IPS DF 6.9 (cell line): ENCODE results near the gene UBR1.
"Not testable (repeated sequence)": the region's sequence is repeated elsewhere in the genome, so short reads cannot be mapped to it uniquely, and the experiment has no call there.

ENCODE experiments used
- DNase-seq: peaks from one replicate; pipeline ENCODE4 v3.0.0-alpha.2; 2013; ENCODE audit warnings: low read depth, low spot score
- H3K27ac ChIP-seq: one replicate; pipeline ENCODE4 v1.5.1; 2013; ENCODE audit warnings: low read length, control low read depth
- H3K27me3 ChIP-seq: 2 replicates; pipeline ENCODE4 v1.6.1; 2013; ENCODE audit warnings: mild to moderate bottlenecking, low read length; ENCODE audit not compliant: control insufficient read depth, insufficient read depth
- H3K36me3 ChIP-seq: 2 replicates; pipeline ENCODE4 v1.6.1; 2013; ENCODE audit warnings: low read length; ENCODE audit not compliant: control insufficient read depth, insufficient read depth
- H3K4me1 ChIP-seq: 2 replicates; pipeline ENCODE4 v1.6.1; 2013; ENCODE audit warnings: low read length; ENCODE audit not compliant: control insufficient read depth, insufficient read depth
- H3K4me3 ChIP-seq: 2 replicates; pipeline ENCODE4 v1.5.1; 2013; ENCODE audit warnings: mild to moderate bottlenecking, low read length
- H3K9me3 ChIP-seq: 2 replicates; pipeline ENCODE4 v1.6.1; 2013; ENCODE audit warnings: low read length, inconsistent platforms; ENCODE audit not compliant: control insufficient read depth, insufficient read depth
- WGBS: extraction: QIAGEN DNeasy Blood & Tissue Kit; methylation state at CpG from one replicate; pipeline ENCODE4 v1.1.7; 2013; ENCODE audit warnings: mixed read lengths, missing lambda C conversion rate; ENCODE audit not compliant: insufficient read length, insufficient coverage; 5-methylcytosine and 5-hydroxymethylcytosine counted together

Gene UBR1

DNA sequence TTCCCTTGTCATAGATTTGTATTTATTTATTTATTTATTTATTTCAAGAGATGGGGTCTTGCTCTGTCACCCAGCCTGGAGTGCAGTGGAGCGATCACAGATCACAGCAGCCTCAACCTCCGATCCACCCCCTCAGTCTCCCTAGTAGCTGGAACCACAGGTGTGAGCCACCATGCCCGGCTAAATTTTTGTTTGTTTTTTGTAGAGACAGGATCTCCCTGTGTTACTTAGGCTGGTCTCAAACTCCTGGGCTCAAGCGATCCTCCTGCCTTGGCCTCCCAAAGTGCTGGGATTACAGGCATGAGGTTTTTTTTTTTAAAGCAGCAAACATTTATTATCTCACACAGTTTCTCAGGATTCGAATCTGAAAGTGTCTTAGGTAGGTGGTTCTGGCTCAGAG lies 187.8 kb downstream of the UBR1 start:
- WGBS = no CpG with 5 or more reads among the region's 5 CpGs
- no peaks in the 10 kb centered on the region for H3K36me3 ChIP-seq
- no peaks in the 10 kb centered on the region for H3K9me3 ChIP-seq
- H3K4me3 ChIP-seq = no peak overlapping the region
- H3K27me3 ChIP-seq = no peaks in the 10 kb centered on the region
- H3K4me1 ChIP-seq = no peaks in the 10 kb centered on the region
- DNase-seq = no peak
- no peak overlapping the region for H3K27ac ChIP-seq

DNA sequence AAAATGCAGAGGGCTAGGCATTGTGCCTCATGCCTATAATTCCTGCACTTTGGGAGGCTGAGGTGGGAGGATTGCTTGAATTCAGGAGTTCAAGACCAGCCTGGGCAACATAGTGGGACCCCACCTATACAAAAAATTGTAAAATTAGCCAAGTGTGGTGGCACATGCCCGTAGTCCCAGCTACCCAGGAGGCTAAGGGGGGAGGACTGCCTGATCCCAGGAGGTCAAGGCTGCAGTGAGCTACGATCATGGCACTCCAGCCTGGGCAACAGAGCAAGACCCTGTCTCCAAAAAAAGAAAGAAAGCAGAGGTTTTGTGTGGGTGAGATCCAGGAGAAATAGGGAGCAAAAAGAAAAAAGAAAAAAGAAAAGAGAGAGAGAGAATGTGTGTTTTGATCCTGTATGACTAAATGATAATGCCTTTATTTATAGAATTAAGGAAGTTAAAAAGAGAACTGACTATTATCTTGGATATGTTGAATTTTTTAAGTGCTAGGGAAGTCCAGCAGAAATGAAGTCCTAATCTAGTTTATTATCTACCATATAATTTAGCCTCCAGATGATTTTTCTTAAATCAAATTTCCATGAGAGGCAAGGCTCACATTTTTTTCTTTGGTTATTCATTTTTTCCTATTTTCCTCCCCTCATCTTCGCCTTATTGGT lies 190.1 kb downstream of the UBR1 start:
- no peak for DNase-seq
- Histone ChIP-seq H3K4me1 (no peaks in the 10 kb centered on the region), H3K9me3 (no peaks in the 10 kb centered on the region), H3K27me3 (no peaks in the 10 kb centered on the region), H3K27ac (no peak overlapping the region), H3K4me3 (no peak overlapping the region), H3K36me3 (no peaks in the 10 kb centered on the region)
- no CpG with 5 or more reads among the region's 3 CpGs for whole genome bisulfite sequencing

DNA sequence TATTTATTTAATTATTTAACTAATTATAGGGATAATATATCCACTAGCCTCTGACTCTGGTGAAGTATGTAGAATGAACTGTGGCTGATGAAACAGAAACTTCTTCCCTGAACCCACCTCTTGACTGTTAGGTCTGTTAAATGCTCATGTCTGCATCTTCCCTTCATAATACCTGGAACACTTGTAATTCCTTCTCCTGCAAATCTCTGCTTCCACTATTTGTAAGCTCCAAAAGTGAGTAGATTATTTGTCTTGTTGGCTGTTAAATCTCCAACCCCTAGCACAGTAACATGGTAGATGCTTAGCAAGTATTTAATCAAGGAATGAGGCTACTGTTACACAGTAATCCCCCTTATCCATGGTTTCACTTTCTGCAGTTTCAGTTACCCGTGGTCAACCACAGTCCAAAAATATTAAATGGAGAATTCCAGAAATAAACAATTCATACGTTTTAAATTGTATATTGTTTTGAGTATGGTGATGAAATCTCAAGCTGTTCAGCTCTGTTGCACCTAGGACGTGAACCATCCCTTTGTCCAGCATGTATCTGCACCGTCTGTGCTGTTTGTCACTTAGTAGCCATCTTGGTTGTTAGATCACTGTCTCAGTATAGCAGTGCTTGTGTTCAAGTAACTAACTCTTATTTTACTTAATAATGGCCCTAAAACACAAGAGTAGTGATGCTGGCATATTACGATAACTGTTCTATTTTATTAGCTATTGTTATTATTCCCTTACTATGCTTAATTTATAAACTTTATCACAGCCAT lies 190.9 kb downstream of the UBR1 start:
- no peaks in the 10 kb centered on the region for H3K36me3 ChIP-seq
- H3K4me3 ChIP-seq = no peak overlapping the region
- no peaks in the 10 kb centered on the region for H3K4me1 ChIP-seq
- no peak for DNase-seq
- WGBS = no CpG with 5 or more reads among the region's 5 CpGs
- no peaks in the 10 kb centered on the region for H3K9me3 ChIP-seq
- no peaks in the 10 kb centered on the region for H3K27me3 ChIP-seq
- H3K27ac ChIP-seq = no peak overlapping the region

DNA sequence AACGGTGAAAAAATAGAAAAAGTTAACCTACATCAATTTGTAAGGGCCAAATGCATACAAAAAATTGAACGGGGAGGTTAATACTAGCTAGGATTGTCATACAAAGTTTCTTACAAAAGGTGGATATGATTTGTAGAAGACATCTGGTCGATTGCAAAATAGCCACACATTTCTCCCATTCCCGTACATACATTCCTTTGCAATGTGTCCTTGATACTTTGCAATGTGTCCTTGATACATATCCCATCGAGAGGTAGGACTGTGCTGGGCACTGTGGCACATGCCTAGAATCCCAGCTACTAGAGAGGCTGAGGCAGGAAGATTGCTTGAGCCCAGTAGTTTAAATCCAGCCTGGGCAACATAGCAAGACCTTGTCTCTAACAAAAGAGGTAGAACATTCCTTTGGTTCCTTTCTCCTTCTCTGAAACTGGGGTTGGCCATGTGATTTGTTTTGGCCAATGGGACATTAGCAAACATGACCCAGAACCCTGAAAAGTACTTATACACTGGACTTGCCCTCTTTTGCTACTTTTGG lies 194.7 kb downstream of the UBR1 start:
- no peak overlapping the region for H3K4me3 ChIP-seq
- no peaks in the 10 kb centered on the region for H3K9me3 ChIP-seq
- no peaks in the 10 kb centered on the region for H3K4me1 ChIP-seq
- H3K36me3 ChIP-seq = no peaks in the 10 kb centered on the region
- H3K27me3 ChIP-seq = no peaks in the 10 kb centered on the region
- no peak overlapping the region for H3K27ac ChIP-seq
- no peak for DNase-seq
- WGBS = no CpG with 5 or more reads among the region's 5 CpGs

DNA sequence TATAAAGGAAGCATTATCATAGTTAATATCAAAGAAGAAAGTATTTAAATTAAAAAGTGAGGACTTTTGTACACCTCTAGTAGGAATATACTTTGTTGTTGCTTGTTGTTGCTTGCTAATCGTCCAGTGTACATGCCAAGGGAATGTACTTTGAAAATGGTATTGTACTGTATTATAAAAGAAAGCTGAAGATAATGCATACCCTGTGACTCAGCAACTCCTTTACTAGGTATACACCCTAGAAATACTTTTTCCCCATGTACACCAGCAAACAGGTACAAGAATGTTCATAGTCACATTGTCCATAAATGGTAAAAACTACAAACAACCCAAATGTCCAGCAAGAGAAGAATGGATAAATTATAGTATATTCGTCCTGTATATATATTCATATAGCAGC lies 197.3 kb downstream of the UBR1 start:
- no peak for DNase-seq
- no peaks in the 10 kb centered on the region for H3K27me3 ChIP-seq
- WGBS = no CpG with 5 or more reads among the region's 2 CpGs
- no peaks in the 10 kb centered on the region for H3K9me3 ChIP-seq
- no peak overlapping the region for H3K4me3 ChIP-seq
- H3K27ac ChIP-seq = no peak overlapping the region
- no peaks in the 10 kb centered on the region for H3K4me1 ChIP-seq
- H3K36me3 ChIP-seq = no peaks in the 10 kb centered on the region

DNA sequence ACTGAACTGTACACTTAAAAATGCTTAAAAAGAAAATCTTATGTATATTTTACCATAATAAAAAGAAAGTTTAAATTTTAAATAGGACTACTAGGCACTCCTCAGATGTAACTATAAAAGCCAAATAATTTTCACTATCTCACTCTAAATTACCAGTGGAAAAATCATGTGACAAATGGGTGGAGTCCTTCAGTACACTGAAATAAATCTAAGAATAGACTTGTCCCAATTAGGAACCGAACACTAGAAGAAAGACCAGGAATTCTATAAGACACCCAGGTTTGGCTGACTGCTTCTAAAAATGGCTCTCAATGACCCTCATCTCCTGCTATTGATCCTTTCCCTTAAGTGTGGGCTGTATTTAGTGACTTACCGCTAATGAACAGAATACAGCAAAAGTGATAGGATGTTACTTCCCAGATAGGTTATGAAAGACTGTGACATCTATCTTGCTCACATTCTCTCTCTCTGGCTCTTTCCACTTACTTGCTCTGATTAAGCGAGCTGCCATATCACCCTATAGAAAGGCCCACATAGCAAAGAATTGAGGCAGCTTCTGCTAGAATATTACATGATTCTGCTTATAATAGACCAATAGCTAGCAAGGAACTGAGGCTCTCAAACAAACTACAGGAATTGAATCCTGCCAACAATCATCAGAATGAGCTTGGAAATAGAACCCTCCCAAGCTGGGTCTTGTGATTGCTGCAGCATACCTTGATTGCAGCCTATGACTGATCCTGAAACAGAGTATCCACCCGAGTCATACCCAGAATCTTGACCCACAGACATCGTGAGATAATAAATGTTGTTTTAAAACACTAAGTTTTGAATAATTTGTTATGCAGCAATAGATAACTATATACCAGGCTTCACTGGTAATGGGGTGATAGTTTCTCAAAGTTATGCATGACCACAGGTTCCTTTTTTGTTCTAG lies 202.2 kb downstream of the UBR1 start:
- Histone ChIP-seq H3K4me3 (no peak overlapping the region), H3K9me3 (no peaks in the 10 kb centered on the region), H3K27ac (no peak overlapping the region), H3K36me3 (no peaks in the 10 kb centered on the region), H3K4me1 (no peaks in the 10 kb centered on the region), H3K27me3 (no peaks in the 10 kb centered on the region)
- no peak for DNase-seq
- WGBS = no CpG with 5 or more reads among the region's 5 CpGs

DNA sequence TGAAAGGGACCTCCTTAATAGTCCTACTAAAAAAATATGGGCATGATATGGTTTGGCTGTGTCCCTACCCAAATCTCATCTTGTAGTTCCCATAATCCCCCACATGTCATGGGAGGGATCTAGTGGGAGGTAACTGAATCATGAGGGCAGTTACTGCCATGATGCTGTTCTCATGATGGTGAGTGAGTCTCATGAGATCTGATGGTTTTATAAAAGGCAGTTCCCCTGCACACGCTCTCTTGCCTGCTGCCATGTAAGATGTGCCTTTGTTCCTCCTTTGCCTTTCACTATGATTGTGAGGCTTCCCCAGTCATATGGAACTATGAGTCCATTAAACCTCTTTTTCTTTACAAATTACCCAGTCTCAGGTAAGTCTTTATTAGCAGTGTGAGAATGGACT lies 211.9 kb downstream of the UBR1 start:
- not testable (repeated sequence) for H3K27ac ChIP-seq, H3K27me3 ChIP-seq, DNase-seq, H3K4me3 ChIP-seq, H3K9me3 ChIP-seq, H3K36me3 ChIP-seq, H3K4me1 ChIP-seq
- no CpG with 5 or more reads among the region's 1 CpG for WGBS
